C4-2B (cell line): Measurements from ENCODE around the gene P2RX5.

ENCODE experiments used
- ZFX ChIP-seq: fragments of 450-650 bp; IDR thresholded peaks from 2 replicates; pipeline ENCODE4 v1.6.1; 2017
- TF ChIP-seq, protein P1 (sequence below): fragments of 450-650 bp; conservative IDR thresholded peaks from 2 replicates; pipeline ENCODE4 v1.5.1; 2017; ENCODE audit warnings: mild to moderate bottlenecking

- TF ChIP-seq, protein P1, sequence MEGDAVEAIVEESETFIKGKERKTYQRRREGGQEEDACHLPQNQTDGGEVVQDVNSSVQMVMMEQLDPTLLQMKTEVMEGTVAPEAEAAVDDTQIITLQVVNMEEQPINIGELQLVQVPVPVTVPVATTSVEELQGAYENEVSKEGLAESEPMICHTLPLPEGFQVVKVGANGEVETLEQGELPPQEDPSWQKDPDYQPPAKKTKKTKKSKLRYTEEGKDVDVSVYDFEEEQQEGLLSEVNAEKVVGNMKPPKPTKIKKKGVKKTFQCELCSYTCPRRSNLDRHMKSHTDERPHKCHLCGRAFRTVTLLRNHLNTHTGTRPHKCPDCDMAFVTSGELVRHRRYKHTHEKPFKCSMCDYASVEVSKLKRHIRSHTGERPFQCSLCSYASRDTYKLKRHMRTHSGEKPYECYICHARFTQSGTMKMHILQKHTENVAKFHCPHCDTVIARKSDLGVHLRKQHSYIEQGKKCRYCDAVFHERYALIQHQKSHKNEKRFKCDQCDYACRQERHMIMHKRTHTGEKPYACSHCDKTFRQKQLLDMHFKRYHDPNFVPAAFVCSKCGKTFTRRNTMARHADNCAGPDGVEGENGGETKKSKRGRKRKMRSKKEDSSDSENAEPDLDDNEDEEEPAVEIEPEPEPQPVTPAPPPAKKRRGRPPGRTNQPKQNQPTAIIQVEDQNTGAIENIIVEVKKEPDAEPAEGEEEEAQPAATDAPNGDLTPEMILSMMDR = no peak
- TF ChIP-seq ZFX = no peak
These were observed 39.0 kb downstream of the P2RX5 start for GRCh38 chr17:3656755-3657587.
